ENCODE data around the gene PRRX2.

Gene PRRX2

GRCh38 chr9:129647635-129648034, 17.8 kb upstream of the PRRX2 start:
- no peaks in the 10 kb centered on the region for H3K79me2 ChIP-seq (ENCODE audit: control insufficient read depth, low read length)
- H3K9me2 ChIP-seq (replicated peaks; ENCODE audit: control insufficient read depth, low read length) = no peaks in the 10 kb centered on the region
- H3K4me3 ChIP-seq (ENCODE audit: low read length) = no peak overlapping the region
- no peaks in the 10 kb centered on the region for H3K36me3 ChIP-seq (ENCODE audit: control insufficient read depth, low read length)
- no peaks in the 10 kb centered on the region for H4K20me1 ChIP-seq (ENCODE audit: control insufficient read depth, insufficient read depth, low read depth, low read length)
- no peaks in the 10 kb centered on the region for H3K27me3 ChIP-seq (ENCODE audit: control insufficient read depth, low read length)
- H3K9me3 ChIP-seq (ENCODE audit: control insufficient read depth, insufficient read depth, low read length) = no peaks in the 10 kb centered on the region
- H3K4me1 ChIP-seq (ENCODE audit: control insufficient read depth, low read length) = no peaks in the 10 kb centered on the region
- TF ChIP-seq EZH2phosphoT487 (IDR thresholded peaks at IDR 0.05; ENCODE audit: borderline replicate concordance, low read length) (no peak), CTCF (IDR thresholded peaks at IDR 0.05; ENCODE audit: low read depth, low read length, poor library complexity, severe bottlenecking) (no peak)
- no peak overlapping the region for H3K4me2 ChIP-seq (ENCODE audit: low read length)
- H3F3A ChIP-seq (ENCODE audit: control insufficient read depth, insufficient read depth) = no peaks in the 10 kb centered on the region
- no peak overlapping the region for H3K27ac ChIP-seq (ENCODE audit: low read depth, low read length)

GRCh38 chr9:129648092-129648763, 17.2 kb upstream of the PRRX2 start:
- no peak overlapping the region for H3K27ac ChIP-seq (ENCODE audit: low read depth, low read length)
- H3K4me1 ChIP-seq (ENCODE audit: control insufficient read depth, low read length) = no peaks in the 10 kb centered on the region
- H3F3A ChIP-seq (ENCODE audit: control insufficient read depth, insufficient read depth) = no peaks in the 10 kb centered on the region
- no peak overlapping the region for H3K4me3 ChIP-seq (ENCODE audit: low read length)
- TF ChIP-seq EZH2phosphoT487 (IDR thresholded peaks at IDR 0.05; ENCODE audit: borderline replicate concordance, low read length) (no peak), CTCF (IDR thresholded peaks at IDR 0.05; ENCODE audit: low read depth, low read length, poor library complexity, severe bottlenecking) (no peak)
- H3K27me3 ChIP-seq (ENCODE audit: control insufficient read depth, low read length) = no peaks in the 10 kb centered on the region
- no peaks in the 10 kb centered on the region for H3K36me3 ChIP-seq (ENCODE audit: control insufficient read depth, low read length)
- no peaks in the 10 kb centered on the region for H4K20me1 ChIP-seq (ENCODE audit: control insufficient read depth, insufficient read depth, low read depth, low read length)
- no peak overlapping the region for H3K4me2 ChIP-seq (ENCODE audit: low read length)
- no peaks in the 10 kb centered on the region for H3K79me2 ChIP-seq (ENCODE audit: control insufficient read depth, low read length)
- H3K9me3 ChIP-seq (ENCODE audit: control insufficient read depth, insufficient read depth, low read length) = no peaks in the 10 kb centered on the region
- H3K9me2 ChIP-seq (replicated peaks; ENCODE audit: control insufficient read depth, low read length) = no peaks in the 10 kb centered on the region

- Histone ChIP-seq H3K4me1 (ENCODE audit: control insufficient read depth, low read length) (no peaks in the 10 kb centered on the region), H3K79me2 (ENCODE audit: control insufficient read depth, low read length) (no peaks in the 10 kb centered on the region), H3K4me3 (ENCODE audit: low read length) (no peak overlapping the region), H3K9me3 (ENCODE audit: control insufficient read depth, insufficient read depth, low read length) (no peaks in the 10 kb centered on the region), H3K27me3 (ENCODE audit: control insufficient read depth, low read length) (no peaks in the 10 kb centered on the region), H3K36me3 (ENCODE audit: control insufficient read depth, low read length) (no peaks in the 10 kb centered on the region), H4K20me1 (ENCODE audit: control insufficient read depth, insufficient read depth, low read depth, low read length) (no peaks in the 10 kb centered on the region), H3K4me2 (ENCODE audit: low read length) (no peak overlapping the region), H3F3A (ENCODE audit: control insufficient read depth, insufficient read depth) (no peaks in the 10 kb centered on the region), H3K27ac (ENCODE audit: low read depth, low read length) (no peak overlapping the region), H3K9me2 (replicated peaks; ENCODE audit: control insufficient read depth, low read length) (no peaks in the 10 kb centered on the region)
- no peak for TF ChIP-seq EZH2phosphoT487 (IDR thresholded peaks at IDR 0.05; ENCODE audit: borderline replicate concordance, low read length)
- TF ChIP-seq CTCF (IDR thresholded peaks at IDR 0.05; ENCODE audit: low read depth, low read length, poor library complexity, severe bottlenecking) = no peak
Measured at GRCh38 chr9:129648764-129649115, 16.7 kb upstream of the PRRX2 start.

Measured in DOHH2 (cell line).